Immature natural killer cell (primary cell): Measurements from ENCODE around the gene FBP1. TPM values are rescaled to one million over a fixed set of nuclear protein-coding genes. Genes with fewer than 3 reads are reported as not detected.
A peak's percentile ranks its signal among the peaks of the same experiment; 100 is the strongest.
"Not testable (repeated sequence)": the region's sequence is repeated elsewhere in the genome, so short reads cannot be mapped to it uniquely, and the experiment has no call there.

Experiments used
- DNase-seq, 3 donors: peaks; one replicate each; pipeline ENCODE4 v3.0.0; 2022; ENCODE audit warnings: mixed read lengths in 1 of 3
- H3K27ac Mint-ChIP-seq, 6 donors: one replicate each; pipeline ENCODE4 v1.8.0; 2020; ENCODE audit warnings: mixed read lengths in 6 of 6, mild to moderate bottlenecking in 5 of 6, inconsistent platforms in 4 of 6, moderate library complexity in 3 of 6
- H3K27me3 Mint-ChIP-seq, 3 donors: one replicate each; pipeline ENCODE4 v1.8.0; 2020 to 2021; ENCODE audit warnings: low read depth in 3 of 3, mild to moderate bottlenecking in 3 of 3, mixed read lengths in 3 of 3, moderate library complexity in 3 of 3, inconsistent platforms in 1 of 3
- H3K36me3 Mint-ChIP-seq, 3 donors: one replicate each; pipeline ENCODE4 v1.8.0; 2020; ENCODE audit warnings: mixed read lengths in 3 of 3, inconsistent platforms in 2 of 3, mild to moderate bottlenecking in 2 of 3
- H3K4me1 Mint-ChIP-seq, 2 donors: one replicate each; pipeline ENCODE4 v1.8.0; 2020; ENCODE audit warnings: inconsistent platforms in 2 of 2, mild to moderate bottlenecking in 2 of 2, mixed read lengths in 2 of 2, moderate library complexity in 1 of 2
- H3K4me3 Mint-ChIP-seq, 5 donors: one replicate each; pipeline ENCODE4 v1.8.0; 2020; ENCODE audit warnings: mild to moderate bottlenecking in 5 of 5, mixed read lengths in 5 of 5, inconsistent platforms in 3 of 5, moderate library complexity in 3 of 5
- H3K9me3 Mint-ChIP-seq, 6 donors: one replicate each; pipeline ENCODE4 v1.8.0; 2020; ENCODE audit warnings: mild to moderate bottlenecking in 6 of 6, mixed read lengths in 6 of 6, inconsistent platforms in 4 of 6, moderate library complexity in 3 of 6
- polyA plus RNA-seq, 3 donors: library from polyadenylated mRNA; unstranded; fragments of 300-500 nt; fragmentation: Illumina TruSeq; gene quantifications; one replicate each; pipeline ENCODE4 v1.2.3, GENCODE V29; 2021

FBP1 gene
- polyA plus RNA-seq, 3 donors from 2014 or later = 17.8 to 25.5 (median 22.0) TPM

DNA sequence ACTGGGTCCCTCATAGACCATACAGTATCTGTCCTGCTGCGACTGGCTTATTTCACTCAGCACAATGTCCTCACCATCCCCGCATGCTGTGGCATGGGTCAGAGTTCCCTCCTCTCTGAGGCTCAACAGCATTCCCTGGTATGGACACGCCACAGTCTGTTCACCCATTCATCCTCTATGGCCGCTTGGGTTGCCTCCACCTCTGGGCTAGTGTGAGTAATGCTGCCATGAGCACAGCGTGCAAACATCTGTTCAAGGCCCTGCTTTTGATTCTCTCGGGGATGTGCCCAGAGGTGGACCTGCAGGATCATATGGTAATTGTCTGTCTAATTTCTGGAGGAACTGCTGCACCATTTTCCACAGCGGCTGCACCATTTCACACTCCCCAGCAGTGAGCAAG, 40.2 kb downstream of the FBP1 start:
- no peaks in the 10 kb centered on the region for H3K9me3 Mint-ChIP-seq
- peaks cover 0 to 7% (median 4%) of the 10 kb centered on the region in 3 donors for H3K36me3 Mint-ChIP-seq
- no peak for DNase-seq
- peaks cover 6 to 10% of the 10 kb centered on the region in 2 donors for H3K4me1 Mint-ChIP-seq
- no peak overlapping the region for H3K27ac Mint-ChIP-seq
- no peak overlapping the region for H3K4me3 Mint-ChIP-seq
- H3K27me3 Mint-ChIP-seq = peaks cover 2 to 3% (median 2%) of the 10 kb centered on the region in 3 donors

DNA sequence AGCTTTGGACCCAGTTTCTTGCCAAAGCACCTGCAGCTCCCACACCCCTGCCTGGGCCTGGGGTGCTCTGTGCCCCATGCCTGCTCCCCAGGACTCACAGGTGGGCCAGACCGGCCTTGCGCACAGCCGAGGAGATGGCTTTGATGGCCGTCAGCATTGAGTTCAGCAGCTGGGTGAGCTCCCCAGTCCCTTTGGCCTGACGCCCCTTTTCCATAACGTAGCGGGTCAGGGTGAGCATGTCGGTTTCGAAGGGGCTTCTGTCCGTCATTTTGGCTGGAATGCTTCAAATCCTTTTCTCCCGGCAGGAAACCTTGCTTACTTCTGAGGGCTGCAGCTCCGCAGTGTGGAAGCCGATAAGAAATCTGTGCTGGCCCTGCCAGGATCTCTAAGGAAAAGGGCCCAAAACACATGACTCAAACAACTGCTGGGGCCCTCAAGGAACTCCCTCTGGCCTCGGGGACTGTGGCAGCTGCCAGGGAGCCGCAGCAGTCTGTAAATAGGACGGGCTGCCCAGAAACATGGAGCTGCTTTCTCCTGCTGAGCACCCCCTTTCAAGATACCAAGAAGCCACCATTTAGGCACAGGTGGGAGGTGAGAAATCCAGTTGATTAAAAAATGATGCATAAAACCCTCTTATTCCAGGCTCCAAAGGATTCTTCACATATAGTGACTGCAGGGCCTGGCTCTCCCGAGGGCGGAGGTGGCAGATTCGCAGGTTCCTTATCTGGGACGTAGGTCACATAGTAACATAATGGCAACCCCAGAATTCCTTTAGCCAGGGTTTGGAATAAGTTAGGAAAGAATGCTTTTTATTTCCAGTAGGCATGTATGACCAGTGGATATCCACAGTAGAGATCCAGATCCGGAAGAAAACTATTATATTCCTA, 45.6 kb downstream of the FBP1 start, which contains the start of gene FBP2:
Gene FBP2, minus strand, starts transcription at position 366 of the 887 bp plus-strand sequence. Its CDS starts 98 bp downstream, at position 268.
- no peak for DNase-seq
- peaks cover 2 to 5% (median 4%) of the 10 kb centered on the region in 3 donors for H3K27me3 Mint-ChIP-seq
- no peak within 1 kb of the TSS for H3K4me3 Mint-ChIP-seq
- no peak within 1 kb of the TSS for H3K27ac Mint-ChIP-seq
- H3K9me3 Mint-ChIP-seq = no peaks in the 10 kb centered on the region
- H3K36me3 Mint-ChIP-seq = no peaks in the 10 kb centered on the region
- H3K4me1 Mint-ChIP-seq = no peaks in the 10 kb centered on the region

DNA sequence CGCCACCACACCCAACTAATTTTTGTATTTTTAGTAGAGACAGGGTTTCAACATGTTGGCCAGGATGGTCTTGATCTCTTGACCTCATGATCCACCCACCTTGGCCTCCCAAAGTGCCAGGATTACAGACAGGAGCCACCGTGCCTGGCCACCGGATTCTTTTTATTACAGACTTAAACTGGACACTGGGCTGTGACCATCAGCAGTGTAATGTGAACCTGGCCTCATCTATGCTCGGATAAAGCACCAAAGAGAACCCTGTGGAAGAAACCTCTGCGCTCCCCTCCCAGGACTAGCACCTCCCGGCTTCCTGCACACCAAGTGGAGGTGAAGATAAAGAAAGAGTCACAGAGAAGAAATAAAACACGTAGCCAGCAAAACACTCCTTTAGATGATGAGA, 46.6 kb downstream of the FBP1 start:
- not testable (repeated sequence) for H3K9me3 Mint-ChIP-seq, H3K36me3 Mint-ChIP-seq

DNA sequence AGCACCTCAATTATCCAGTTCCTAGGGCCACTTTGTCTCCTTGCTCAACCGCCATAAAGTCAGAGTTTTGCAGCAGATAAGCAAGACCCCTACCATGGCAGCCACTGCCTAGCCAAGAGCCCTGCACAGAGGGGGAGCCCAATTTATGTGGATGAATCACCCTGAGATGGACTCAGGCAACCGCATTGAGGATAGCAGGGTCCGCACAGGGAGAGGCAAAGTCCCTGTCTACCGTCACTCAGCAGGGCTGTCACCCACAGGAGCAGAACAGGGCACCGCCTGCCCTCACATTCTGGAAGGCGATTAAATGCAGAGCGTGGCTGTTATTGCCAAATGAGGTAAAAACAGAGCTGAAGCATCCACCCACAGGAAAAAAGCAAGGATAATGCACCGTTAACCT, 47.4 kb downstream of the FBP1 start:
- Mint-ChIP-seq H3K9me3 (no peaks in the 10 kb centered on the region), H3K36me3 (no peaks in the 10 kb centered on the region), H3K27ac (no peak overlapping the region), H3K4me1 (no peaks in the 10 kb centered on the region), H3K27me3 (peaks cover 2 to 6% (median 4%) of the 10 kb centered on the region in 3 donors), H3K4me3 (no peak overlapping the region)
- no peak for DNase-seq

More for the DNA sequence above, 46.6 kb downstream of the FBP1 start:
- not testable (repeated sequence) for H3K4me1 Mint-ChIP-seq, H3K27ac Mint-ChIP-seq, H3K4me3 Mint-ChIP-seq, H3K27me3 Mint-ChIP-seq, DNase-seq

DNA sequence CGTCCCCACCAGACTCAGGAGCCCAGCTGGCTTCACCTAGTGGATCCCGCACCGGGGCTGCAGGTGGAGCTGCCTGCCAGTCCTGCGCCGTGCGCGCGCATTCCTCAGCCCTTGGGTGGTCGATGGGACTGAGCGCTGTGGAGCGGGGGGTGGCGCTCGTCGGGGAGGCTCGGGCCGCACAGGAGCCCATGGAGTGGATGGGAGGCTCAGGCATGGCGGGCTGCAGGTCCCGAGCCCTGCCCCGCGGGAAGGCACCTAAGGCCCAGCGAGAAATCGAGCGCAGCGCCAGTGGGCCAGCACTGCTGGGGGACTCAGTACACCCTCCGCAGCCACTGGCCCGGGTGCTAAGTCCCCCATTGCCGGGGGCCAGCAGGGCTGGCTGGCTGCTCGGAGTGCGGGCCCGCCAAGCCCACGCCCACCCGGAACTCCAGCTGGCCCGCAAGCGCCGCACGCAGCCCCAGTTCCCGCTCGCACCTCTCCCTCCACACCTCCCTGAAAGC, 48.2 kb downstream of the FBP1 start:
- not testable (repeated sequence) for H3K4me1 Mint-ChIP-seq

DNA sequence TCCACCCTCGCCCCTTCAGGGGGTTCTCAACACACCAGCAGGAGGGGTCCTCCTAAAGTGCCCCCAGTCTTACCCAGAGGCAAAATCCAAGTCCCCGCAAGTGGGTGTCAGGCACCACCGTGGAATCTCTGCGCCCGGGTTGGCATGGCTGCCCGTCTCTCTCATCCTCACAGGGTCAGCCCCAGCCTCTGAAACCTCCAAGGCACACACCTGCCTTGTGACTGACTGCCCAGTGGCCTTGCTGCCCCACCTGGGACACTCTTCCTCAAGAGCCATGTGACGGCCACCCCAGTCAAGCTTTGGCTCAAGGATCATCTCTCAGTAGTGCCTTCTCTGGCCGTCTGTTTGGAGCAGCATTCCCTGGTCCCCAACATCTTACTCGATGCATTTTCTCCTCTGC, 50.6 kb downstream of the FBP1 start:
- peaks cover 4 to 6% (median 5%) of the 10 kb centered on the region in 3 donors for H3K27me3 Mint-ChIP-seq
- H3K36me3 Mint-ChIP-seq = no peaks in the 10 kb centered on the region
- DNase-seq = no peak
- no peak overlapping the region for H3K27ac Mint-ChIP-seq
- H3K4me3 Mint-ChIP-seq = peak overlapping the region in 1 of 5 donors; percentile 18
- no peaks in the 10 kb centered on the region for H3K4me1 Mint-ChIP-seq
- no peaks in the 10 kb centered on the region for H3K9me3 Mint-ChIP-seq

More for the DNA sequence above, 48.2 kb downstream of the FBP1 start:
- not testable (repeated sequence) for H3K36me3 Mint-ChIP-seq, DNase-seq, H3K4me3 Mint-ChIP-seq, H3K27ac Mint-ChIP-seq, H3K27me3 Mint-ChIP-seq, H3K9me3 Mint-ChIP-seq

DNA sequence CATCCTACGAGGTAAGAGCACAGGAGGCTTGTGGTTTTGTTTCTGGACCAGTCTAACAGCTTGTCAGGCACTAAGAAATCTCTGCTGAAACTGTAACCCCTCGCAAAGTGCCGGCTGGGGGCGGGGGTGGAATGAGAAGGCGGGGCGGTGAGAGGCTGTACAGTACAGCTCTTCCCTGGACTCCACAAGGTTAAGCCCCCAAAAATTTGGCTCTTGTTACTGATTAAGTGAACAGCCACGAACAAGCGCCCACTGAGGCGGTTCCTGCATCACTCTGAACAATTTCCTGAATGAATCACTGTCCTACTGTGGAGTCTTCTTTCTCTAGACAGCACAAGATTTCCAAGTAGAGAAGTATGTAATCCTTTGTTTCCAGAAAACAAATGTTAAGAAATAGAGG, 52.5 kb downstream of the FBP1 start:
- H3K36me3 Mint-ChIP-seq = no peaks in the 10 kb centered on the region
- H3K27ac Mint-ChIP-seq = no peak overlapping the region
- peaks cover 3 to 11% (median 4%) of the 10 kb centered on the region in 3 donors for H3K27me3 Mint-ChIP-seq
- H3K4me3 Mint-ChIP-seq = no peak overlapping the region
- H3K9me3 Mint-ChIP-seq = no peaks in the 10 kb centered on the region
- no peaks in the 10 kb centered on the region for H3K4me1 Mint-ChIP-seq
- no peak for DNase-seq

DNA sequence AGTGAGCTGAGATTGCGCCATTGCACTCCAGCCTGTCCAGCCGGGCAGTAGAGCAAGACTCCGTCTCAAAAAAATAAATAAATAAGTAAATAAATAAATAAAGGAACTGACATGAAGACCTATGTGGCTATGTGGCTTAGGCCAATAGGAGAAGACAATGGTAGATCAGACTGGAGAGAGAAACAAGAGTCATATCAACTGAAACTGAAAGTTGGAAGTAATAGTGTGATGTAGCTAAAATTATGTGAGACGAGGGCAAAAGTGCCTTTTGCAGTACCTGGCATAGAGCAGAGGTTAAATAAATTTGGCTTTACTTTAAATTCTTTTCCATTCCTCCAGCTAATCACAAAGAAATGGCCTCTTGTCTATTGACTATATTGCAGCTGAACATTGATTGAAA, 53.0 kb downstream of the FBP1 start:
- Mint-ChIP-seq H3K4me1 (no peaks in the 10 kb centered on the region), H3K9me3 (no peaks in the 10 kb centered on the region), H3K27ac (no peak overlapping the region), H3K27me3 (peaks cover 3 to 11% (median 4%) of the 10 kb centered on the region in 3 donors), H3K4me3 (no peak overlapping the region), H3K36me3 (no peaks in the 10 kb centered on the region)
- DNase-seq = no peak

DNA sequence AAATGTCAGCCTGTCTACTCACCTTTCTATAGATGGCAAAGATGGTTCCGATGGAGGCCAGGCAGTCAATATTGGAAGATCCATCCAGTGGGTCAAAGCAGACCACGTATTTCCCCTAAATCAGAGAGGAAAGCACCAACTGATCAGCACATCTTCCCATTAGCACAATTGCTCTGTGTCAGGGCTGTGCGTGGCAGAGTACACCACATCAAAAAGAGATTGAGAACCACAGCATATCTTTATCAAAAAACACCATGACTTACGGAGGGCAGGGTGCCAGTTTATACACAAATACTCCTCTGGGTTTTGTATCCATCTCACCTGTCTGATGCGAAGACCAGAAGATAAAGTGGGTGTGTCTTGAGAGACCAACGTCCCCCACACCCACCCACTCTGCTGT, 54.8 kb downstream of the FBP1 start:
- Mint-ChIP-seq H3K27me3 (peaks cover 0 to 8% (median 3%) of the 10 kb centered on the region in 3 donors), H3K4me3 (no peak overlapping the region), H3K27ac (no peak overlapping the region), H3K36me3 (no peaks in the 10 kb centered on the region), H3K4me1 (no peaks in the 10 kb centered on the region), H3K9me3 (no peaks in the 10 kb centered on the region)
- no peak for DNase-seq

DNA sequence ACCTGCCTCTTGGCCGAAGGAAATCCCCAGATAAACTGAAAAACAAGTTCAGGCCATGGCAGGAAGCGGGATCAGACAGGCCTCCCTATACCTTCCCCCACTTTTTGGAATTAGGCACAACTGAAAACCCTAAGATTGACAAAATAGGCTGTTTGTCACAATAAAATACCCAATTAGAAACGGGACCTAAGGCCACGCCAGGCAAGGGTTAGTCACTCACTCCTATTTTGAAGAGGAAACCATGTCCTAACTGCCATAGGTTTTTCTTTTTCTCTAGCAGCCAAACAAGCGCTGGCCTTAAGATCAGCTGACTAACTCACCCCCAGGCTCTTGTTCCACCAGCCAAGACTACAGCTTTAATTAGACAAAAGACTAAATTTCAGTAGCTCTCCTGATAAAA, 57.6 kb downstream of the FBP1 start:
- Mint-ChIP-seq H3K36me3 (no peaks in the 10 kb centered on the region), H3K4me3 (no peak overlapping the region), H3K27me3 (peaks cover 3 to 6% (median 3%) of the 10 kb centered on the region in 3 donors), H3K9me3 (no peaks in the 10 kb centered on the region), H3K4me1 (no peaks in the 10 kb centered on the region), H3K27ac (no peak overlapping the region)
- no peak for DNase-seq

DNA sequence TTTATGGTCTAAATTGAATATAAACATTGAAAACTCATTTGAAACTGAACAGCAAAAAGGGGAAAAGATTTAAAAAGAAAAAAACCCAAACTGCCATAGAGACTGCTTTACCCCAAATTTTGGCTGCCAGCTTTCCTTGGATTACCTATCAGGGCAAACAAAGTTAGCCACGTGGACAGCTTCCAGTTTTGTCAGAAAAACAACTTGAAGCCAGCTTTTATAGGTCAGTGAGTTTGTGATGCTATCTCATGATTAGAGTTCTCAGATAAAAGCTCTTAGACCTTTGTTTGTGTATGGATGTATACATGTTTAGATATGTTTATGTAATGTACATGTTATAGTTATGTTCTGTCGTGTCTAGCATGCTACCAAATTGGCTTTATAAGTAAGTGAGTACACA, 61.7 kb downstream of the FBP1 start:
- H3K27ac Mint-ChIP-seq = no peak overlapping the region
- no peak overlapping the region for H3K4me3 Mint-ChIP-seq
- no peaks in the 10 kb centered on the region for H3K36me3 Mint-ChIP-seq
- no peaks in the 10 kb centered on the region for H3K9me3 Mint-ChIP-seq
- H3K4me1 Mint-ChIP-seq = no peaks in the 10 kb centered on the region
- no peak for DNase-seq
- peaks cover 9 to 11% (median 10%) of the 10 kb centered on the region in 3 donors for H3K27me3 Mint-ChIP-seq

DNA sequence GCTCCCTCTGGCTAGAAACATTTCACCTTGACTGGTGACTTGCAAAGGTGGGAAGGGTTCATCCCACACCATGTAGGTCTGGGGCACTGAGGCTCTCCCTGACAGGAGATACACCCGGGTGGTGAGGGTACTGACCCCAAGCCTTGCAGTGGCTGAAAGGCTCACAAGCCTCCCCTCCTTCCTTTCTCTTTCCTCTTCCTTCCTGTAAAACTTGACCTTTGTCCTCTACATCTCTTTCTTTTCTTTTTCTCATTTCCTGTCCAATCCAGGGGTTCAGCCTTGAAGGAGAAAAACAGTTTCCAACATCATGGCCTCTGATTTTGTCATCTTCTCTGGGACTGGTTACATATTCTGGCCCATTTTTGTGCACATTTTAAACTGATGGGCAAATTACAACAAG, 62.3 kb downstream of the FBP1 start:
- Mint-ChIP-seq H3K27me3 (peaks cover 7 to 11% (median 10%) of the 10 kb centered on the region in 3 donors), H3K36me3 (no peaks in the 10 kb centered on the region), H3K9me3 (no peaks in the 10 kb centered on the region), H3K4me3 (no peak overlapping the region), H3K4me1 (no peaks in the 10 kb centered on the region), H3K27ac (no peak overlapping the region)
- DNase-seq = no peak

DNA sequence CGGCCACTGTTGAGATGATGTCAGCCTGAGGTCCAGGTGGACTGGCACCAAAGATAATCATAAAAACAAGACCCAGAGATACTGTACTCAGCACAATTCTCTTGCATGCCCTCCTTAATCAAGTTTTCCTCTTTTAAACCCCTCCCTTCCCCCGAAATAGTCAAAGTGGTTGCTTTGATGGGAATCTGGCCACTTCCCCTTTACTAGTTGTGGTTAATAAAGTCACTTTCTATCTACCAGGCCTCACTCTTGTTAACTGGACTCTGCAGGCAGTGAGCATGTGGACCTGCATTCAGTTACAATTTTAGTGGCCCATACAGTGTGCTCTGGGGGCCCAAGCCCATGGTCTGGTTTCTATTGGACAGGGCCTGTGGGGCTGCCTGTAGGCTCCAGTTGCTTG, 63.2 kb downstream of the FBP1 start:
- H3K4me1 Mint-ChIP-seq = no peaks in the 10 kb centered on the region
- H3K36me3 Mint-ChIP-seq = no peaks in the 10 kb centered on the region
- no peak overlapping the region for H3K4me3 Mint-ChIP-seq
- no peaks in the 10 kb centered on the region for H3K9me3 Mint-ChIP-seq
- peaks cover 7 to 11% (median 10%) of the 10 kb centered on the region in 3 donors for H3K27me3 Mint-ChIP-seq
- no peak overlapping the region for H3K27ac Mint-ChIP-seq
- no peak for DNase-seq

DNA sequence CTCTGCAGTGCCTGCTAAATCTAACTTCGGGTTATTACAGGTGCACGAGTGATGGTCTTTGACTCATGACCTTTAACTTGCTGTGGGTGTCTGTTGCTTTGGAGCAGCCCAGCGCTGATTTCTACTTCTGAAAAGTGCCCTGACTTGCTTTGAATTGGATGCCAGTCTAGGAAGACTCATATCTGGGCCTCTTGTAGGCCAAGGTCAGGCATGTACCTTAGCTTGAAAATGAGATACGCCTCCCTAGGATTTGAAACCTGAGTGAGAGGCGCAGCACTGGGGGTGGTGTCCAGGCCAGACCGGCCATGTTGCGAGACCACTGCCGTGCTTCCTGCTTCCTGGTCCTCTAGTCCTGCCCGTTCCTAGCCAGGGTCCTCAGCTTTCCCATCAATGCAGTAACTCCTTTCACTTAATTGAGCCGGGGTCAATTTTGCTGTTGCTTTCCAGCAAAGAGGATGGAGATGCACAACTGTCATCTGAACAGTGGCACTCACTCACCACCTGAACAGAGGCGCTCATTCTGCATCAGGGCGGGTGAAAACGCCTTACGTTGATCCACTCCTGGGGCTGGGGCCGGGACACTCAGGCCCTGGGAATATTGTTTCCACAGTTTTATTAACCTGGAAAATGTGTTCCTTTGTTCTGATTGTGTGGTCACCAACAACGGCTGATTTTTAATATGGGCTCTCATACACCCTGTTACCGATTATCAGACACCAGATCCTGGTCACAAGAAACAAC, 70.2 kb downstream of the FBP1 start:
- Mint-ChIP-seq H3K27ac (no peak overlapping the region), H3K9me3 (no peaks in the 10 kb centered on the region), H3K36me3 (no peaks in the 10 kb centered on the region)

More for the DNA sequence above, 70.2 kb downstream of the FBP1 start:
- no peak for DNase-seq
- Mint-ChIP-seq H3K4me3 (no peak overlapping the region), H3K4me1 (no peaks in the 10 kb centered on the region), H3K27me3 (peaks cover 2 to 8% (median 7%) of the 10 kb centered on the region in 3 donors)
